ENCODE data around the gene GANAB. TPM values are rescaled to one million over a fixed set of nuclear protein-coding genes. Genes with fewer than 3 reads are reported as not detected.
A peak's percentile ranks its signal among the peaks of the same experiment; 100 is the strongest.
"Not testable (repeated sequence)": the region's sequence is repeated elsewhere in the genome, so short reads cannot be mapped to it uniquely, and the experiment has no call there.

The GANAB gene
- 100 to 1,000 TPM; 208 to 218 TPM for total RNA-seq

DNA sequence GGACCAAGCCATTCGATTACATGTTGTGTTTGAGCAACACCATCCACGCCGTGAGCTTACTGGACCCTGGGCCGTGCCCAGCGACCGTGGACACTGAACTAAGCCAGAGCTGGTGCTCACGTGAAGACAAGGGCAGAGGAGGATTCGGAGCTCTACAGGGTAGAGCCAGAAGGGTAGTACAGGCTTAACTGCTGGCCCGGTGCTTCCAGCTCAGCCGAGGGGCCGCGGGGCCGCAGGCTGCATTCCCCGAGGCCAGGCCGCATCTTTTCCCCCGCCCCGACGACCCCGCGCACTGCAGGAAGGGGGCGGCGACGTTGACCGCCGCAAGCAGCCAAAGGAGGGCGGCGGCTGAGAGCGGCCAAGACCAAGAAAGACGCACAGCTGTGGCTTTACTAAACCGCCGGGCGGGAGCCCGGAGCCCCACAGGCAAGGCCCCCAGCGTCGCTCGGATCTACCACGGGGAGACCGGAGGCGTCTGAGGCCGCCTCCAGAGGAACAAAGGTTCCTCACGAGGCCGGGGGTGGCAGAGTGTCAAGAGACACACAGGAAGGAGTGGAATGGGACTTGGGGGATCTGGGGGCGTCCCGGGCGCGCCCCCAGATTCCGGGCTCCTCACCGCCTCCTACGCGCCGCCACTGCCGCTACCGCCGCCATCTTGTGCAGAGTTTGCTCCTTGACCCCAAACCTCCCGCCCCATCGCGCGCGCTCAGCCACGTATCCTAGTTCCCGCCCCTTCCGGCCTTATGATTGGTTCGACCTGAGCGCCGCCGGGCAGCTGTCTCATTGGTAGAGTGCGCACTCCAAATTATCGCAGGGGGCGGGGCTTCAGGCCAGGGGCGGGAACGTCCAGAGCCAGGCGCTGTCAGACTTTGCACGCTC, at the start of gene GANAB:
TSS of gene GANAB (minus strand) at position 668 of the 879 bp plus-strand sequence. CDS start at position 654, 14 bp downstream.
- DNase-seq: peak; percentile 100
- CTCF ChIA-PET: interaction anchor here (0.5 to 1.9 kb wide), 10 partner anchors 8 to 1655 kb away, joined by 3 to 6 read pairs (median 3); partner anchors contain the start of genes HNRNPUL2 and POLR2G
- peak; percentile 99 for ATAC-seq
- intact Hi-C loops (cut with DNase I, micrococcal nuclease): loop anchor here (1.0 to 2.0 kb wide), 13 partner anchors 19 to 235 kb away; partner anchors contain the start of genes C11orf98 (in 2 of the 2), CSKMT (in 2 of the 2), EML3 (in 2 of the 2) and EEF1G (in 1 of the 2)
- no peaks in the 10 kb centered on the region for H3K9me3 Mint-ChIP-seq (ENCODE audit: low read depth)
- peak within 1 kb of the TSS; percentile 93 for H3K4me3 Mint-ChIP-seq
- POLR2A ChIA-PET: interaction anchor here (0.5 to 4.1 kb wide), 15 partner anchors 19 to 241 kb away, joined by 3 to 21 read pairs (median 5); partner anchors contain the start of genes B3GAT3, C11orf98, CSKMT and EEF1G
- H3K27ac Mint-ChIP-seq: peak within 1 kb of the TSS; percentile 93
- peaks cover 34% of the 10 kb centered on the region for H3K4me1 Mint-ChIP-seq
- no peaks in the 10 kb centered on the region for H3K27me3 Mint-ChIP-seq
- peaks cover 29% of the 10 kb centered on the region for H3K36me3 Mint-ChIP-seq (ENCODE audit: low read depth)

GRCh38 chr11:62694455-62695167, 48.2 kb upstream of the GANAB start:
- Mint-ChIP-seq H3K36me3 (ENCODE audit: low read depth) (peaks cover 17% of the 10 kb centered on the region), H3K27ac (no peak overlapping the region), H3K4me3 (no peak overlapping the region), H3K9me3 (ENCODE audit: low read depth) (no peaks in the 10 kb centered on the region), H3K27me3 (no peaks in the 10 kb centered on the region), H3K4me1 (peaks cover 5% of the 10 kb centered on the region)
- ChIA-PET POLR2A (interaction anchor here (1.1 kb wide), 1 partner anchor 103 kb away, joined by 9 read pairs; the partner anchor contains the start of gene TUT1), CTCF (interaction anchor here (0.5 to 4.3 kb wide), 23 partner anchors 9 to 523 kb away, joined by 3 to 32 read pairs (median 3); partner anchors contain the start of genes C11orf98, CSKMT, LBHD1 and TUT1)
- intact Hi-C loops (cut with DNase I, micrococcal nuclease): loop anchor here (1.0 to 10.0 kb wide), 7 partner anchors 101 to 683 kb away; partner anchors contain the start of gene TUT1 (in 1 of the 2)
- peak; percentile 95 for ATAC-seq
- DNase-seq: peak; percentile 86

DNA sequence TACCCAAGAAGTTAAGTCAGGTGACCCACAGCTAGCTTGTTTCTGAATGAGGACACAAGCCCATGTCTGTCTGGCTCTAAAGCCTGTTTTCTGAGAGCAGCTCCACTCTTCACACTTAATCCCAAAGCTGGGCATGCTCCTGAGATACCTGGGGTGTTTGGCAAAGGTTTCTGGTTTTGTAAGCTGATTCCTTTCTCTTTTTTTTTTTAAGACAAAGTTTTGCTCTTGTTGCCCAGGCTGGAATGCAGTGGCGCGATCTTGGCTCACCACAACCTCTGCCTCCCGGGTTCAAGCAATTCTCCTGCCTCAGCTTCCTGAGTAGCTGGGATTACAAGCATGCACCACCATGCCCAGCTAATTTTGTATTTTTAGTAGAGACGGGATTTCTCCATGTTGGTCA, 47.2 kb upstream of the GANAB start:
- not testable (repeated sequence) for DNase-seq; H3K4me3 Mint-ChIP-seq; ATAC-seq; H3K4me1 Mint-ChIP-seq; H3K27me3 Mint-ChIP-seq; H3K9me3 Mint-ChIP-seq (ENCODE audit: low read depth); H3K27ac Mint-ChIP-seq
- ChIA-PET CTCF (interaction anchor here (0.7 to 4.3 kb wide), 15 partner anchors 8 to 522 kb away, joined by 3 to 32 read pairs (median 5); partner anchors contain the start of genes C11orf98, CSKMT, LBHD1 and TUT1), POLR2A (interaction anchor here (1.1 kb wide), 1 partner anchor 102 kb away, joined by 9 read pairs; the partner anchor contains the start of gene TUT1)
- intact Hi-C loops (cut with DNase I, micrococcal nuclease): loop anchor here (1.0 to 10.0 kb wide), 7 partner anchors 100 to 684 kb away; partner anchors contain the start of gene TUT1 (in 1 of the 2)
- peaks cover 20% of the 10 kb centered on the region for H3K36me3 Mint-ChIP-seq (ENCODE audit: low read depth)

DNA sequence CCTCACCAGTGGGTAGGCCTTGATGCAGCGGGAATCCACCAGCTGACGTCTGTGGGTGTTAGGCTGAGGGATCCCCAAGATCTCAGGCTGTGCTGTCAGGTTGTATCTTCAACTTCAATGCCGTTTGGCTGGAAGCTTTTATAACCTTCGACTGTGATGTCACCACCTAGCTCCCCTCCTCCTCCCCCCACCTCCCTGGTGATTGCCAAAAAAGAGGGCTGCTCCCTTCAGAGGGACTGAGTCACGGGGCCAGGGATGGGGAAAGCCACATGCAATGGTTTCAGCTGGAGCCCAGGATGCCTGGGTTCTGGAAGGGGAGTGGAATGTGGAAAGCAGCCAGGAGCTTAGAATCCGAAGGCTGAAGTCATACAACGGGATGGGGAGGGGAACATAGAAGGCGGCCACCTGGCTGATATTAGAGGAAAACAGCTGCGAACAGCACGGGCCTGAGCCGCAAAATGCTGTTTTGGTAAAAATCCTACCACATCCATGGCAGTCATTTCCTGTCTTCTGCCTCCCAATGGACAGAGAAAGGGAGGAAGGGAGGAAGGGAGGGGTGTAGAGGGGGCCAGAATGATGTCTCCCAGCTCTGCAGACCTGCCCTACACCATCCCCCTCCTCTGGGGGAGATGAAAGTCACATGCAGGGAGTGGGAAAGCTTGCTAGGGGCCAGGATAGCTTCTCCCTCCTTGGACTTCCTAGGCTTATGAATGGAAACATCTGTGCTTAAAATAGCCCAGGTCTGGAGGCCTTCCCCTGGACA, 43.2 kb upstream of the GANAB start, which contains the start of gene LRRN4CL:
TSS of gene LRRN4CL (minus strand) at position 110 of the 763 bp plus-strand sequence. CDS start 1,022 bp downstream, outside the sequence.
- ChIA-PET POLR2A (interaction anchor here (0.5 to 1.1 kb wide), 3 partner anchors 151 to 1743 kb away, joined by 3 to 4 read pairs (median 3); no protein-coding TSS in a partner anchor), CTCF (interaction anchor here (0.6 to 2.3 kb wide), 7 partner anchors 9 to 295 kb away, joined by 3 to 12 read pairs (median 3); no protein-coding TSS in a partner anchor)
- DNase-seq (no peak), ATAC-seq (no peak)
- peaks cover 19% of the 10 kb centered on the region for H3K36me3 Mint-ChIP-seq (ENCODE audit: low read depth)
- H3K27ac Mint-ChIP-seq: no peak within 1 kb of the TSS
- no peak within 1 kb of the TSS for H3K4me3 Mint-ChIP-seq
- peaks cover 11% of the 10 kb centered on the region for H3K27me3 Mint-ChIP-seq
- intact Hi-C loops (cut with DNase I, micrococcal nuclease): loop anchor here (5.0 to 10.0 kb wide), 4 partner anchors 97 to 688 kb away; partner anchors contain the start of gene TUT1 (in 1 of the 2)
- no peaks in the 10 kb centered on the region for H3K9me3 Mint-ChIP-seq (ENCODE audit: low read depth)
- H3K4me1 Mint-ChIP-seq: peaks cover under 1% of the 10 kb centered on the region

- CTCF ChIA-PET: interaction anchor here (0.7 to 1.0 kb wide), 2 partner anchors 31 to 294 kb away, joined by 3 read pairs; no protein-coding TSS in a partner anchor
- intact Hi-C loops (cut with DNase I, micrococcal nuclease): no loop called here
- H3K27me3 Mint-ChIP-seq: peaks cover 11% of the 10 kb centered on the region
- POLR2A ChIA-PET: interaction anchor here (0.6 to 1.1 kb wide), 3 partner anchors 130 to 171 kb away, joined by 3 to 4 read pairs (median 3); no protein-coding TSS in a partner anchor
- no peaks in the 10 kb centered on the region for H3K4me1 Mint-ChIP-seq
- DNase-seq (no peak), ATAC-seq (no peak)
- H3K9me3 Mint-ChIP-seq (ENCODE audit: low read depth): no peaks in the 10 kb centered on the region
- H3K4me3 Mint-ChIP-seq: no peak overlapping the region
- peaks cover 16% of the 10 kb centered on the region for H3K36me3 Mint-ChIP-seq (ENCODE audit: low read depth)
- no peak overlapping the region for H3K27ac Mint-ChIP-seq
These were observed 42.1 kb upstream of the GANAB start for GRCh38 chr11:62688491-62688890.

DNA sequence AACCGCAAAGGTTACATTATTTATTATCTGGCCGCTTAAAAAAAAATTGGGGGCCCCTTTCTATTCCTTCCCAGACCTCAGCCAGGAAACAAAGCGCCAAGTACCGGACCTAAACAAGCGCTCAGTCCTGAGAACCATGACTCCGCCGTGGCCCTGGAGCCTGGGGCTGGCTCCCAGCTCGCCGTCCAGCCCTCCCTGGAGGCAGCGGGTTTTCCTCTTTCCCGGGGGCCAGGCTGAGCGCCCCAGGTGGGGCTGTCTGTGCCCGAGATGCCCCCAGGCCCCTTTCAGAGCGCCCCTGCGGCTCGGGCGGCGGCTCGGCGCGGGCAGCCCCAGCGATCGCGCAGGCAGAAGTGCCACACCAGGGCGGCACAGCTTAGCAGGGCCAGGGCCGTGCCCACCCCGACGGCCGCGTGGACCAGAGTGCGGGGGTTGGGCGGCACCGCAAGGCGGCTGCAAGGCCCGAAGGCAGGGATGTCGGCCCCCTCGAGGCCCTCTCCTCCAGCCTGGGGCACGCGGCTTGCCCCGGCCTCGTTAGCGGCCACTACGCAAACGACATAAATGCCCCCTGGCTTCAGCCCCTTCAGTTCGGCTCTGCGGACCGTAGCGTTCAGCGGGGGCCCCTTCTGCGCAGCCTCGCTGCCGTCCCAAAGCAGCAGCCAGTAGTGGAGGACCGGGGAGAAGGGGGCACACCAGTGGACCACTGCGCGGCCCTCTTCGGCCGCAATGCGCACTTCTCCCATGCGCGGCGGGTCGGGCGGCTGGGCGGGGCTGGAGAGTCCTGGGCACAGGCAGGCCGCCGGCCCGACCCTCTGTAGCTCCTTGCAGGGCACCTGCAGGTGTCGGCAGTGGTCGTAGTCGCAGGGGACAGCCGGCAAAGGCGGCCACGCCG, 41.3 kb upstream of the GANAB start:
- no peak overlapping the region for H3K27ac Mint-ChIP-seq
- H3K4me1 Mint-ChIP-seq: no peaks in the 10 kb centered on the region
- intact Hi-C loops (cut with DNase I, micrococcal nuclease): no loop called here
- no peak for ATAC-seq
- CTCF ChIA-PET: interaction anchor here (1.0 kb wide), 1 partner anchor 14 kb away, joined by 3 read pairs; no protein-coding TSS in a partner anchor
- H3K36me3 Mint-ChIP-seq (ENCODE audit: low read depth): peaks cover 14% of the 10 kb centered on the region
- DNase-seq: no peak
- H3K4me3 Mint-ChIP-seq: no peak overlapping the region
- H3K9me3 Mint-ChIP-seq (ENCODE audit: low read depth): no peaks in the 10 kb centered on the region
- POLR2A ChIA-PET: interaction anchor here (0.6 to 1.1 kb wide), 2 partner anchors 153 to 172 kb away, joined by 3 to 4 read pairs; no protein-coding TSS in a partner anchor
- H3K27me3 Mint-ChIP-seq: peaks cover 11% of the 10 kb centered on the region

GRCh38 chr11:62682518-62682917, 36.1 kb upstream of the GANAB start:
- Mint-ChIP-seq H3K4me1 (peaks cover 17% of the 10 kb centered on the region), H3K9me3 (ENCODE audit: low read depth) (no peaks in the 10 kb centered on the region), H3K36me3 (ENCODE audit: low read depth) (peaks cover 4% of the 10 kb centered on the region), H3K27me3 (peaks cover 5% of the 10 kb centered on the region), H3K27ac (no peak overlapping the region), H3K4me3 (no peak overlapping the region)
- ChIA-PET POLR2A (no interaction called here), CTCF (interaction anchor here (1.1 to 3.0 kb wide), 2 partner anchors 13 to 303 kb away, joined by 3 to 32 read pairs; no protein-coding TSS in a partner anchor)
- intact Hi-C loops (cut with DNase I, micrococcal nuclease): no loop called here
- ATAC-seq (no peak), DNase-seq (no peak)

DNA sequence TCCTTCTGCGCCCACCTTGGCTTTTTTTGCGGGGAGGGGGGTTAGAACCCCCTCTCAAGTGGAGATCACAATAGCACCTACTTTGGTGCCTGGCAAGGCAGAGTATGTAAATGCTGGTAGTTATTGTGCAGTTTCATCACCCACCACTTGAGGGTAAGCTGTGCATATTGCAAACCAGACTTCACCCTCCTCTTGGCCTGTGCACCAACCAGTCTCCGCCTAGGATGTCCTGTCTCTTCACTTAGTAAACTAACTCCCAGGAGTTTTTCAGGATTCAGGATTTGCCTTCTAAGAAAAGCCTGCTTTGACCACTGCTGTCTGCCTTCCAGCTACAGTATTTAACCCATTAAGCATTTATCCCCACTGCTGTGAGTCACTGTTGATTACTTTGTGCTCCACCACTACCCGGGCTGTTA, 34.4 kb upstream of the GANAB start:
- ATAC-seq: peak; percentile 88
- no peak overlapping the region for H3K4me3 Mint-ChIP-seq
- intact Hi-C loops (cut with DNase I, micrococcal nuclease): no loop called here
- ChIA-PET POLR2A (interaction anchor here (0.6 to 2.0 kb wide), 7 partner anchors 10 to 106 kb away, joined by 3 to 19 read pairs (median 5); partner anchors contain the start of genes C11orf98, CSKMT, HNRNPUL2 and TMEM179B), CTCF (interaction anchor here (0.6 to 3.0 kb wide), 25 partner anchors 9 to 286 kb away, joined by 3 to 32 read pairs (median 4); partner anchors contain the start of genes BSCL2, GANAB, GNG3 and HNRNPUL2)
- H3K27ac Mint-ChIP-seq: peak overlapping the region; percentile 73
- H3K4me1 Mint-ChIP-seq: peaks cover 26% of the 10 kb centered on the region
- peak; percentile 60 for DNase-seq
- H3K27me3 Mint-ChIP-seq: no peaks in the 10 kb centered on the region
- peaks cover 11% of the 10 kb centered on the region for H3K36me3 Mint-ChIP-seq (ENCODE audit: low read depth)
- H3K9me3 Mint-ChIP-seq (ENCODE audit: low read depth): no peaks in the 10 kb centered on the region

All from activated CD4-positive, alpha-beta T cell treated with anti-CD3 and anti-CD28 coated beads for 36 hours (primary cell).